ENCODE results near the gene GPR21.

- TF ChIP-seq CTCF (IDR thresholded peaks at IDR 0.05) (no peak), ATF3 (CRISPR knock-in tag; conservative IDR thresholded peaks at IDR 0.05) (no peak), FOXJ3 (CRISPR knock-in tag; IDR thresholded peaks at IDR 0.05; ENCODE audit: borderline replicate concordance) (no peak), ELF4 (CRISPR knock-in tag; IDR thresholded peaks at IDR 0.05; ENCODE audit: low read depth) (no peak)
These were observed 566 bp downstream of the GPR21 start for GRCh38 chr9:123033864-123034601.

Data from WTC11 (cell line).